HG03439 (cell line): ENCODE measurements around the gene PI4KB.
"Not testable (repeated sequence)": the region's sequence is repeated elsewhere in the genome, so short reads cannot be mapped to it uniquely, and the experiment has no call there.

Source experiments
- ATAC-seq: cut with Tn5 transposase; IDR thresholded peaks from one replicate; pipeline ENCODE4 v1.9.1; 2021; ENCODE audit warnings: mild to moderate bottlenecking, moderate library complexity; ENCODE audit not compliant: unreplicated experiment

The PI4KB gene

DNA sequence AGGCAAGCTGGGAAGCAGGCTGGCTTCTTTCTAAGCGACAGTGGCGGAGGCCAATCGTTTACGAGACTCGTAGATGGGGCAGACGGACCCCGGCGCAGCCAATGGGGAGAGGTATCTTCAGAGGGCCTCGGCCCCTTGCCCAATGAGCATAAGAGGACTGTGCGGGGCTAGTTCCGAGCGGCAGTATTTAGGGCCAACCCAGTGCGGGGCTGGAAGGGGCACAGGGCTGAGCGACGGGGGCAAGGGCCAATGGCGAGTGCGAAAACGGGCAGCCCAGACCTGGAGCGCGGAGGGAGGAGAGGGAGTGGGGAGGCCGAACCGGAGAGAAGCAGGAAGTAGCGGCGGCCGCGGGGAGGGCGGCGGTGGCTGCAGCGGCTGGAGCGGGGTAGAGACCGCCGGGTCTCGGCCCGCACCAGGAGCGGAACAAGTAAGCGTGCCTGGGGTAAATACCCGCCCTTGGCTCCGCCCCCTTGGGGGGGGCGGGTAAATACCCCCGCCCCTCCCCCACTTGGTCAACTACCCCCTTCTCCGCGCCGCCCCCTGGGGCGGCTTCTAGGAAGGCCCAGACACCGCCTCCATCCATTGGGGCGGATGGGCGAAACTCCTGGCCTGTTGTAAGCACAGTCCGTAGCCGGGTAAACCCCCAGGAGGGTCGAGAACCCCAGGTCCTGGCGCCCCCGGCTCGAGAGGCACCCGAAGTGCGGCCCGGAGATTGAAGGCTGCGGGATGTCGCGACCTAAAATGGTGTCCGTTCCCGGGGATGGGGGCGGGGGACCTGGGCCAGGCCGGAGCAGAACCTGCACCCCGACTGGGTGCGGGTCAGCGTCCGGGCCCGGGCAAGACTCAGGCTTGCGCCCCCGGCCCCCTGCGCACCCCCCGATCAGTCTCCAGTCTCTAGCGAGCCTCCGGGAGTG, 45.0 kb downstream of the PI4KB start, which contains the start of gene ZNF687:
TSS of gene ZNF687 (plus strand) at position 331 of the 914 bp plus-strand sequence. CDS start 3,993 bp downstream, outside the sequence.
- ATAC-seq: peak; percentile 83

DNA sequence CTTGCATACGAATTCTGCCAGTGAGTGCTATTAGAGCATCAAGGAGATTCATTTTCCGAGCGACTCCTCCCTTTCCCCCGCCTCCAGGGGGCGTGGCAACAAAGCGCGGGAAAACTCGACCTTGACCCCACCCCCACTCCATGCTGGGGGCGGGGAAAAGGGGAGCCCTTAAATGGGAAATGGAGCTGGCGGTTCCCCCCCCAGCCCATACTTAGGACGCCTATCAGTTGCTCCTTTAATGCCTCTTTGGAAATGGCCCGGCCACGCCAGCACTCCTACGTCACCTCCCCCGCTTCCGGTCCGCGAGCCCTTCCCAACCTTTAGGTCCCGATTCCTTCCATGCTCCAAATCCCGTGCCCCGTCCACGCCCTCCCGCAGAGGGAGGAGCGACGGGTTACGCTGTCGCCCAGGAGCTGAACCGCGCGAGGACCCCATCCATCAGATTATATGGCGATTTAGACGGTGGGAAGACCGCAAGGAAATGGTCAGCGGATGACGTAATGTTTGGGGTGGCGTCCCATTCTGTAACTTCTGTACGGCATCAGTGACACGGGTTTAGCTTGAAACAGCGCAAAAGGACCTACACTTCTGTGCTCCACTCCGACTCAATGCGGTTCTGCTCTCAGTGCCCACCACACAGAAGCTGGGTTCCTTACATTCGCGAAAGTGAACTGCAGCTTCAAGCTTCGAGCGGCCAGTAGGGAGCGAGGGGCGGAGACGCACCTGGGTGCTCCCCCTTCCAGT, 45.8 kb downstream of the PI4KB start:
- peak; percentile 36 for ATAC-seq

DNA sequence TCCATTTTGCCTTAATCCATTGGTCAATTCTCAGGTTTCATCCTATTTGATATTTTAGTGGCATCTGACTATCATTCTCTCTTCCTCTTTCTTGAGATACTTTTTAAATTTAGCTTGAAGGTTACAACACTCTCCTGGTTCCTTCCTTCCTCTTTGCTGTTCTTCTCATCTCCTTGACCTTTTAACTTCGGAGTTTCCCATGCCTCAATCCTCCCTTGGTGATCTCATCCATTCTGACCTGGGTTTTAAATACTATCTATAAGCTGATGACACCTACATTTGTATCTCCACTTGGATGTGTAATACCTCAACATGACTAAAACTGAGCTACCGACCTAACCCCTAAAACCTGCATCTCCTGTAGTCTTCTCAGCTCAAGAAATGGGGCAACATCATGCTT, 50.0 kb downstream of the PI4KB start:
- no peak for ATAC-seq

DNA sequence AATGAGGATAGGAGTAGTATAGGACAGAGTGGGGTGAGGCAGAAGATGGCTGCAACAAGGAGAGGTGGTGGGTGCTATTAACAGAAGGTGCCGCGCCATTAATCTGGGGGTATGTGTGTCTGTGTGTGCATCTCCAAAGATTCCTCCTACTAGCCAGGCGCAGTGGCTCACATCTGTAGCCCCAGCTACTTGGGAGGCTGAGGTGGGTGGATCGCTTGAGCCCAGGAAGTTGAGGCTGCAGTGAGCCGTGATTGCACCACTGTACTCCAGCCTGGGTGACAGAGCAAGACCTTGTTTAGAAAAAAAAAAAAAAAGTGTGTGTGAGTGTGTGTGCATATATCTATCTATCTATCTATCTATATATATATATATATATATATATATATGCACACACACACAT, 51.9 kb downstream of the PI4KB start:
- ATAC-seq: not testable (repeated sequence)

DNA sequence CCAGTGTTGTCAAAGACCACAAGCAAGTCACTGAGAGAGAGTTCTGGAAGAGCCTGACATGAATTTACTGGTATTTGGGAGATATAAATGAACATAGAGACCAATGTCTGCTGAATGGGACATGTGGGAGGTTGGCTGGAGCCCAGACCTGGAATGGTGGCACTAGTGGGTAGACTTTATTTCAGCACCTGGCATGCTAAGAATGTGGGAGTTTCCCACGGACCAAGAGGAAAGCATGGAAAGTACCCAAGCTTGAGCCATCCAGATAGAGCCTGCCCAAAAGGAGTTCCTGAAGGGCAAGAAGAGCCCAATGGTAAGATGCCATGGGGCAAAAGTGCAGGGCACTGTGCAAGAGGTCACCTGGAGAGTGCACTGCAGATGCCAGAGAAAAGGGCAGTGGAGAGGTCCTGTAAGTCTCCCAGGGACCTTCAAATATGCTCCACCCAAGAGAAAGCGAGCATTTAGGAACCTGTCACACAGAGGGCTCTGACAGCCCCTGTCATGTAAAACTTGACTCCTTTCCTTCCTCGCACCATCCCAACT, 53.2 kb downstream of the PI4KB start:
- ATAC-seq: no peak

DNA sequence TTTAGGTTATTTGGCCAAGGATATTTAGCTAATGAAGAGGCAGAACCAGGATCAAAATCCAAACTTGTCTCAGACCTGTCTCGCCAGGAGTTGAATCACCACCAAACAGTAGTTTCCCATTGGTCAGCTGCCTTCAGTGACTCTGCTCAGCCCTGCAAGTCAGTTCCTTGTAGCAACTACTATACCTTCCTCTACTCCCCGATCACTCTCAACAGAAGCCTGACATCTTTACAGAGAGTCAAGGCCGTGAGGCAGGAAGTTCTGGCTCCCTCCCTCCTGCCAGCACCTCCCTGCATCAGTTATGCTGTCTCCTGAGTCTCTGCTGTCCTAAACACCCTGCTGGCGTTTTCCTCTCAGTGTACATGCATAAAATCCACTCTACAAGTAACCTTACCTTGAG, 59.5 kb downstream of the PI4KB start:
- ATAC-seq: no peak

DNA sequence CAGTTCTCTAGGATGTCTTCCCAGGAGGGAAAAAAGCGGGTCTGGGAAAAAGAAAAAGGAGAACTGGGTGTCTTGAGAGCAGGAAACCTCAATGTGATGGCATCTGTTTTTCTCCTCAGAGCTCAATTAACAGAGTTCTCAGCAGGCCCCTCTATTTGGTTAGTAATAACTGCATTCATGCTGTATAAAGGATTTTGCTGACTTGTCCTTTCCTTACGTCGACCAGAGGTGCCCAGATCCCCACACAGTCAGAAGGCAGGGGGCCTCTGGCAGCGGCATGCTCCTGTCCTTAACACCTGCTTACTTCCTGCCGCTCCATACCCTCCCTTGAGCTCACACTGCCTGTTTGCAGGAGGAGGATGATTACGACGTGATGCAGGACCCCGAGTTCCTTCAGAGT, 60.4 kb downstream of the PI4KB start:
- no peak for ATAC-seq

DNA sequence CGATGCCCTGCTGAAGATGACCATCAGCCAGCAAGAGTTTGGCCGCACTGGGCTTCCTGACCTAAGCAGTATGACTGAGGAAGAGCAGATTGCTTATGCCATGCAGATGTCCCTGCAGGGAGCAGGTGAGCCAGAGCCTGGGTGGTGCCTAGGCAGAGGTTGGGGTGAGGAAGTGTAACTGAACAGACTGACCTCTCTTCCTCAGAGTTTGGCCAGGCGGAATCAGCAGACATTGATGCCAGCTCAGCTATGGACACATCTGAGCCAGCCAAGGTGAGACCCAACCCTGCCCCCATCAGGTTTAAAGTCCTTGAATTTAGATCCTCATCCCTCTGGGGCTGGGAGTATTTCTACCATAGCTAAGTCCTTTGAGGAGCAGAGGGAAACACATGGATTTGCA, 60.9 kb downstream of the PI4KB start:
- ATAC-seq: no peak

DNA sequence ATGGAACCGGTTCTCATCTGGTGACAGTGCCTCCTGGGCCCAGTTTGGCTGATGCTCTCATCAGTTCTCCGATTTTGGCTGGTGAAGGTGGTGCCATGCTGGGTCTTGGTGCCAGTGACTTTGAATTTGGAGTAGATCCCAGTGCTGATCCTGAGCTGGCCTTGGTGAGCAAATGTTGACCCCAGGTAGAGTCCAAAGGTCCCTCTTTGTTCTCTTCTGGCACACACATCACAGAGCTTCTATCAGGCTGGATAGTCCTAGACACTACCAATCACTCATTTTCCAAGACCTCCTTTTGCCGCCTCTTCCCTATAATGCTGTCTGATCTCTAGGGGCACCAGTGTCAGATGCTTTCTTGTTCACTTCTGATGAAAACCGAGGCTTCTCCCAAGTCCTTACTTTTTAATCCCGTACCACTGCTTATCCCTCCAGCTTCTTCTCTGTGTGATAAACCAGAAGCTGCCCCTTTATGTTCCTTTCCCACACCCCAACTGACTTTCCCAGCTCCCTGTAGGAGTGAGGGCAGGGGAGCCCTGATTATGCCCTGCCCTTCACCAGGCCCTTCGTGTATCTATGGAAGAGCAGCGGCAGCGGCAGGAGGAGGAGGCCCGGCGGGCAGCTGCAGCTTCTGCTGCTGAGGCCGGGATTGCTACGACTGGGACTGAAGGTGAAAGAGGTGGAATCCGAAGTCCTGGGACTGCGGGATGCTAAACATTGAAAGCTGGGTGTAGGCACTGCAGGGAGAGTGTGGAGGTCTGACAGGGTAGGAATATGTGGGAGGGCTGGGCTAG, 61.6 kb downstream of the PI4KB start:
- no peak for ATAC-seq

DNA sequence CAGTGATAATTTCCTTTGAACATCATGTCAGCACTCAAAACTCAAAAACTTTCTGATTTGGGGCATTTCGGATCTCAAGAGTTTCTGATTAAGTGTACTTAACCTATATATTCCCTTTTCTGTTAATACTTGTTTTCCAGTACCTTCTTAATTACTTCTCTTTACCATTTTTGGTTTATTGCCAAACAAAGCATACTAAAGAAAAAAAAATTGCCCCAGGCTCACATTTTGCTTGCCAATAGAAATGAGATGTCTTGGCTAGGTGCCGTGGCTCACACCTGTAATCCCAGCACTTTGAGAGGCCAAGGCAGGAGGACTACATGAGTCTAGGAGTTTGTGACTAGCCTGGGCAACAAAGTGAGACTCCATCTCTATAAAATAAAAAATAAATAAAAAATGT, 67.9 kb downstream of the PI4KB start:
- ATAC-seq: no peak

DNA sequence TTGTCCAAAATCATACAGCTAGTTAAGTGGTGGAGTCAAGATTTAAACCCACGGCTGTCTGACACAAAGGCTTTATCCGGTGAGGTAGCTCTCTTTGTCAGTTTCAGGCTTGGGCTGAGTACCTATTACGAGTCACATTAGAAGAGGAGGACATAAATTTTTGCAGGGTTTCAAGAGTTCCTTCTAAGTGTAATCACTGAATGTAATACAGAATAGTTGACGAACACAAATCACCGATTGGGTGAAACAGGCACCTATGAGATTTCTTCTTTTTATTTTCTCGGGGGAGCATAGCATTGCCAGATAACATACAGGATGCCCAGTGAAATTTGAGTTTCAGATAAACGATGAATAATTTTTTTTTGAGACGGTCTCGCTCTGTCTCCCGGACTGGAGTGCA, 71.8 kb downstream of the PI4KB start:
- no peak for ATAC-seq

DNA sequence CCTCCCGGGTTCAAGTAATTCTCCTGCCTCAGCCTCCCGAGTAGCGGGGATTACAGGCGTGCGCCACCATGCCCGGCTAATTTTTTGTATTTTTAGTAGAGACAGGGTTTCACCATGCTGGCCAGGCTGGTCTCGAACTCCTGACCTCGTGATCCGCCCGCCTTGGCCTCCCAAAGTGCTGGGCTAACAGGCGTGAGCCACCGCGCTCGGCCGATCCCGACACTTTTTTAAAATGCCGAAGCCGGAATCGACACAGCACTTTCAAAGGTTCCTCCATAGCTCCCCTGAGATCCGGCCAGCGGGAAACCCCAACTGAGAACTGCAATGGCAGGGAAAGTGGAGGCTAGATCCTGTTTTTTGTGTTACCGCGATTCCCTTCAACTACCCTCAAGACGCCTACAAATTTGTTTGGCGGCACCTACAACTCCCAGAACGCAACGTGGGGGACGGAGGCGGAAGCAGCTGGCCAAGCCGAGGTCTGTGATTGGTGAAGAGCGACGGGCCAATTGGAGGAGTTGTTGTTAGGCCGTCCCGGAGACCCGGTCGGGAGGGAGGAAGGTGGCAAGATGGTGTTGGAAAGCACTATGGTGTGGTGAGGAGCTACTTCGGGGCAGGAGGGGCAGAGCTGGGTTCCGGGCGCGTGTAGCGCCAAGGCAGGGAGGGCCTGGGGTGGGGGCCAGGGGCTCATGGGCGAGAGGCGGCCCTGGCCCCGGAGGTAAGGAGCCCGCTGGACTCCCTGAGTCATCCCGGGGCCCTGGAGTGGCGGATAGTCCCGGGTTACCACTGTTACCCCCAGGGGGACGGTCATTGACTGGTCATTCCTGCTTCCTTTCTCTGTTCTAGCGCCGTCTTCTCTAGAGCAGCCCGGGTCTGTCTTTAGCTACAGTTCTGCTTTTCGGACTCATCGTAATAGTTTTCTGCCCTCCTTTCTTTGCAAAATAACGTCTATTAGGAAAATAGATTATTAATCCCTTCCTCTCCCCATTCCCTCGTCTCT, 72.7 kb downstream of the PI4KB start, which contains the start of gene PSMD4:
TSS of gene PSMD4 (plus strand) at position 518 of the 997 bp plus-strand sequence. CDS start at position 567, 49 bp downstream.
- peak; percentile 86 for ATAC-seq

DNA sequence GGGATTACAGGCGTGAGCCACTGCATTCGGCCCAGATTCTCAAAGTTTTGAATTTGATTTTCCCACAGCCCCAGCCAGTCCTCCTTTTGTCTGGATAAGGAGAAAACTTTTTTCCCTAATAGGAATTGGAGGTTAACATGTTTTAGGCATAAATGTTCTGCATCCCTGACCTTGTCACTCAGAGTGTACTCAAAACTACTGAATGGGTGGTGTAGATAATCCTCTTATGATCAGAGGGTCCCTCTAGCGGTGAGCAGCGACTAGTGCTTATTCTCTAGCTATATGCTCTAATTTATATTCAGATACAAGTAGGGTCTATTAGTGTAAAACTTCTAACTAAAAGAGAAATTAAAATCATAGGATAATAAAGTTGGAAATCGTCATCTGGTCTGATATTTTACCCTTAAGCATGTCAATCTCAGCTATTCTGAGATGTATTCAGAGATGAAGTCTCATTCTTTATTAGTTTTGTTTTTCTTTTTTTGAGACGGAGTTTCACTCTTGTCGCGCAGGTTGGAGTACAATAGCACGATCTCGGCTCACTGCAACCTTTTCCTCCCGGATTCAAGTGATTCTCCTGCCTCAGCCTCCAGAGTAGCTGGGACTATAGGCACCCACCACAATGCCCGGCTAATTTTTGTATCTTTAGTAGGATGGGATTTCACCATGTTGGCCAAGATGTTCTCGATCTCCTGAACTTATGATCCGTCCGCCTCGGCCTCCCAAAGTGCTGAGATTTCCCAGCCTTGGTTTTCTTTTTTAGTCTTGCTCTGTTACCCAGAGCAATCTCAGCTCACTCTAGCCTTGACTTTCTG, 75.4 kb downstream of the PI4KB start:
- ATAC-seq: no peak

DNA sequence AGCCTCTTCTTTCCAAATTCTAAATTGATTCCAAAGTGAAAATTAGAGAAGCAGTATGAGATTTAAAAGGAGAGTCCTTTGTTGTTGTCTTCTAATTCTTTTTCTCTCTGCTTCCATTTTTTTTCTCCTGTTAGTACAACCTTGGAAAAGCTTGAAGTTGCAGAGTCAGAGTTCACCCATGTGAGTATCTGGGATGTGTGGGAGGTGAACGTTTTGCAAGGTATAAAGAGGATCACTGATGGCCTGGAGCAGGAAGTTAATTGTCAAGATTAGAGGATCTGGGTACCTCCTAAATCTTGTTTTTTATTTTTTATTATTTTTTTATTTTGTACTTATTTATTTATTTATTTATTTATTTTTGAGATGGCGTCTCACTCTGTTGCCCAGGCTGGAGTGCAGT, 80.4 kb downstream of the PI4KB start:
- ATAC-seq: no peak

DNA sequence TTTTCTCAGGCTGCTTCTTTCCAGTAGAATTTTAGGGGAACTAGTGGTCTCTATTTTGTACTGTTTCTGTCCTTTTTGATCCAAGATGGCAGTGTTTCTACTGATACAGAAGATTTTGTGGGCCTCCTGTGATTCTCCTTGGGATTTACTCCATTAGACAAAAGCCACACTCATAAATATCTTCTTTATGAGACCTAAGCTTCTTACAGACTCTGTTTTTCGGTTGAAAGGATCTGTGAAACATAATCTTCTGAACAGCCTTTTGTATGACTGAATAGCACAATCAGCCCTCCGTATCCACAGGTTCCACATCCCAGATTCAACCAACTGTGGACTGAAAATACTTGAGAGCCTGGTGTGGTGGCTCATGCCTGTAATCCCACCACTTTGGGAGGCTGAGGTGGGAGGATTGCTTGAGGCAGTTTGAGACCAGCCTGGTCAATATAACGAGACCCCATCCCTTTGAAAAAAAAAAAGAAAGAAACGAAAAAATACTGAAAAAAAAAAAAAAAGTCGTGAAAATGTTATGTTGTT, 83.5 kb downstream of the PI4KB start:
- no peak for ATAC-seq

DNA sequence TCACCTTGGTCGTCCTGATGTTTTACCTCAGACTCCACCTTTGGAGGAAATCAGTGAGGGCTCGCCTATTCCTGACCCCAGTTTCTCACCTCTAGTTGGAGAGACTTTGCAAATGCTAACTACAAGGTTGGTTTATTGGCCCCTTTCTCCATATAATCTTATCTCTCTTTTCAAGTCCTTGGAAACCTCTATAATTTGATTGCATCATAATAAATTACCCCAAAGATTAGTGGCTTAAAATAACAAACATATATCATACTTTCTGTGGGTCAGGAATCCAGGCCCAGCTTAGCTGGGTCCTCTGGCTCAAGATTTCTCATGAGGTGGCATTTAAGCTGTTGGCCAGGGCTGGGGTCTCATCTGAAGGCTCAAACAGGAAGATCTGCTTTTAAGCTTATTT, 84.8 kb downstream of the PI4KB start:
- ATAC-seq: no peak
